BJ (cell line): Measurements from ENCODE around the gene GGCX. TPM values are rescaled to one million over a fixed set of nuclear protein-coding genes. Genes with fewer than 3 reads are reported as not detected.
"Not testable (repeated sequence)": the region's sequence is repeated elsewhere in the genome, so short reads cannot be mapped to it uniquely, and the experiment has no call there.

Experiments
- CTCF ChIA-PET: fragments of 350-600 bp; formaldehyde crosslinking; extraction: SDS; loops from one replicate; lab custom pipeline; 2021; ENCODE audit warnings: antibody characterized with exemption, inconsistent platforms; lab: Yijun Ruan, JAX
- POLR2A ChIA-PET: fragments of 300-600 bp; sonication (Branson Sonifier 250); formaldehyde crosslinking; extraction: SDS; loops from one replicate; lab custom pipeline; 2021; ENCODE audit warnings: antibody characterized with exemption; lab: Charles Lee
- DNase-seq: peaks from one replicate; pipeline ENCODE4 v3.0.0-alpha.2; 2011; ENCODE audit warnings: low read depth
- H3K27me3 ChIP-seq: 2 replicates; pipeline ENCODE4 v1.6.0; 2011; ENCODE audit warnings: low read length; ENCODE audit not compliant: control insufficient read depth, insufficient read depth
- H3K36me3 ChIP-seq: 2 replicates; pipeline ENCODE4 v1.5.1; 2011; ENCODE audit warnings: low read length; ENCODE audit not compliant: control insufficient read depth, insufficient read depth
- H3K4me3 ChIP-seq: 2 replicates; pipeline ENCODE4 v1.5.1; 2011; ENCODE audit warnings: low read depth, mild to moderate bottlenecking, control low read depth, low read length
- polyA plus RNA-seq: library from polyadenylated mRNA; depleted of rRNA; stranded (reverse); fragments of >200 nt; gene quantifications from 2 replicates; pipeline ENCODE4 v1.2.3, GENCODE V29; 2011
- TF ChIP-seq, protein P1 (sequence below): IDR thresholded peaks from 2 replicates; pipeline ENCODE4 v1.5.1; 2011; ENCODE audit warnings: low read depth, mild to moderate bottlenecking, control low read depth, inconsistent platforms, low read length, moderate library complexity; ENCODE audit not compliant: insufficient read depth

GGCX gene
- polyA plus RNA-seq, 1 experiment, result 45.9 TPM

GRCh38 chr2:85594715-85595300, 33.5 kb upstream of the GGCX start:
- Histone ChIP-seq H3K27me3 (no peaks in the 10 kb centered on the region), H3K4me3 (peak overlapping the region; percentile 53), H3K36me3 (peaks cover 15% of the 10 kb centered on the region)
- ChIA-PET POLR2A (interaction anchor here (0.6 to 1.6 kb wide), 2 partner anchors 10 to 130 kb away, joined by 3 to 8 read pairs; no protein-coding TSS in a partner anchor), CTCF (interaction anchor here (0.8 to 1.7 kb wide), 4 partner anchors 10 to 57 kb away, joined by 3 to 8 read pairs (median 4); no protein-coding TSS in a partner anchor)
- TF ChIP-seq, protein P1, sequence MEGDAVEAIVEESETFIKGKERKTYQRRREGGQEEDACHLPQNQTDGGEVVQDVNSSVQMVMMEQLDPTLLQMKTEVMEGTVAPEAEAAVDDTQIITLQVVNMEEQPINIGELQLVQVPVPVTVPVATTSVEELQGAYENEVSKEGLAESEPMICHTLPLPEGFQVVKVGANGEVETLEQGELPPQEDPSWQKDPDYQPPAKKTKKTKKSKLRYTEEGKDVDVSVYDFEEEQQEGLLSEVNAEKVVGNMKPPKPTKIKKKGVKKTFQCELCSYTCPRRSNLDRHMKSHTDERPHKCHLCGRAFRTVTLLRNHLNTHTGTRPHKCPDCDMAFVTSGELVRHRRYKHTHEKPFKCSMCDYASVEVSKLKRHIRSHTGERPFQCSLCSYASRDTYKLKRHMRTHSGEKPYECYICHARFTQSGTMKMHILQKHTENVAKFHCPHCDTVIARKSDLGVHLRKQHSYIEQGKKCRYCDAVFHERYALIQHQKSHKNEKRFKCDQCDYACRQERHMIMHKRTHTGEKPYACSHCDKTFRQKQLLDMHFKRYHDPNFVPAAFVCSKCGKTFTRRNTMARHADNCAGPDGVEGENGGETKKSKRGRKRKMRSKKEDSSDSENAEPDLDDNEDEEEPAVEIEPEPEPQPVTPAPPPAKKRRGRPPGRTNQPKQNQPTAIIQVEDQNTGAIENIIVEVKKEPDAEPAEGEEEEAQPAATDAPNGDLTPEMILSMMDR, result no peak
- DNase-seq, result no peak

GRCh38 chr2:85593023-85593422, 31.7 kb upstream of the GGCX start:
- TF ChIP-seq, protein P1, result no peak
- POLR2A ChIA-PET, result no interaction called here
- CTCF ChIA-PET, result no interaction called here

DNA sequence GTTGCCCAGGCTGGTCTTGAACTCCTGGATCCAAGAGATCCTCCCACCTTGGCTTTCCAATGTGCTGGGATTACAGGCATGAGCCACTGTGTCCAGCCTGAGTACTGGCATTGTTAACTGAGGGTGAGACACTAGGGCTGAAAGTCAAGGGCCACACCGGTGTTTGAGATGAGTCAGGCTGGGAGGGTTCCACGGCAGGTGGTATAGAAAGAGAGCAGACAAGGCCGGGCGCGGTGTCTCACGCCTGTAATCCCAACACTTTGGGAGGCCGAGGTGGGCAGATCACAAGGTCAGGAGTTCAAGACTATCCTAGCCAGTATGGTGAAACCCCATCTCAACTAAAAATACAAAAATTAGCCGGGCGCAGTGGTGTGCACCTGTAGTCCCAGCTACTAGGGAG, 31.0 kb upstream of the GGCX start:
- POLR2A ChIA-PET, H3K27me3 ChIP-seq, H3K4me3 ChIP-seq, H3K36me3 ChIP-seq, DNase-seq: not testable (repeated sequence)
- CTCF ChIA-PET, result interaction anchor here (0.5 to 1.6 kb wide), 2 partner anchors 136 to 600 kb away, joined by 3 read pairs; no protein-coding TSS in a partner anchor

More at GRCh38 chr2:85593023-85593422, 31.7 kb upstream of the GGCX start:
- peaks cover 7% of the 10 kb centered on the region for H3K36me3 ChIP-seq
- H3K4me3 ChIP-seq, result no peak overlapping the region
- DNase-seq, result no peak
- no peaks in the 10 kb centered on the region for H3K27me3 ChIP-seq

- ChIA-PET POLR2A (no interaction called here), CTCF (interaction anchor here (0.5 to 1.6 kb wide), 5 partner anchors 13 to 599 kb away, joined by 3 to 5 read pairs (median 3); no protein-coding TSS in a partner anchor)
- TF ChIP-seq, protein P1, result no peak
- no peak for DNase-seq
- Histone ChIP-seq H3K4me3 (no peak overlapping the region), H3K36me3 (peaks cover 1% of the 10 kb centered on the region; the same call in 1 of the 2 replicates), H3K27me3 (no peaks in the 10 kb centered on the region)
Measured at GRCh38 chr2:85591563-85591962, 30.3 kb upstream of the GGCX start.

- H3K27me3 ChIP-seq, result no peaks in the 10 kb centered on the region
- POLR2A ChIA-PET, result no interaction called here
- TF ChIP-seq, protein P1, result no peak
- no peak overlapping the region for H3K4me3 ChIP-seq
- no peak for DNase-seq
- H3K36me3 ChIP-seq, result peaks cover 1% of the 10 kb centered on the region; the same call in 1 of the 2 replicates
- CTCF ChIA-PET, result interaction anchor here (0.7 to 1.6 kb wide), 7 partner anchors 10 to 170 kb away, joined by 3 to 6 read pairs (median 3); no protein-coding TSS in a partner anchor
Measured at GRCh38 chr2:85590950-85591349, 29.7 kb upstream of the GGCX start.
